Sigmoid colon (tissue), 7 donors: ENCODE results near the gene RILP. TPM values are rescaled to one million over a fixed set of nuclear protein-coding genes. Genes with fewer than 3 reads are reported as not detected.
A peak's percentile ranks its signal among the peaks of the same experiment; 100 is the strongest.

ENCODE experiments used
- DNase-seq: peaks from one replicate; pipeline ENCODE4 v3.0.0-alpha.2; 2019
- H3K27ac ChIP-seq, 4 donors: fragments of 200-600 bp; sonication (generic); one replicate each; pipeline ENCODE4 v1.5.1; 2016 to 2019; ENCODE audit warnings: mild to moderate bottlenecking in 1 of 4
- H3K27me3 ChIP-seq, 3 donors: fragments of 200-600 bp; sonication (generic); one replicate each; pipeline ENCODE4 v1.5.1; 2019; ENCODE audit warnings: mild to moderate bottlenecking in 1 of 3
- H3K36me3 ChIP-seq, 4 donors: fragments of 200-600 bp; sonication (generic); one replicate each; pipeline ENCODE4 v1.5.1; 2016 to 2019
- H3K4me1 ChIP-seq, 4 donors: fragments of 200-600 bp; sonication (generic); one replicate each; pipeline ENCODE4 v1.5.1; 2017 to 2019
- H3K4me3 ChIP-seq, 4 donors: fragments of 200-600 bp; sonication (generic); one replicate each; pipeline ENCODE4 v1.5.1; 2017 to 2019; ENCODE audit warnings: mild to moderate bottlenecking in 2 of 4, moderate library complexity in 1 of 4
- H3K9me3 ChIP-seq, 4 donors: fragments of 200-600 bp in 3 of 4; sonication (generic) in 3 of 4; one replicate each; pipeline versions ENCODE4 v1.5.1 to v1.6.1; 2013 to 2019
- EP300 ChIP-seq, 4 donors: sonication (generic); formaldehyde crosslinking; IDR thresholded peaks; one replicate each; pipeline ENCODE4 v1.6.1; 2017; ENCODE audit warnings: antibody characterized with exemption in 4 of 4
- POLR2A ChIP-seq, 2 donors: fragments of 450-650 bp; IDR thresholded peaks; one replicate each; pipeline ENCODE4 v1.6.1; 2016; ENCODE audit warnings: antibody characterized with exemption in 2 of 2, mild to moderate bottlenecking in 2 of 2, moderate library complexity in 2 of 2
- POLR2AphosphoS5 ChIP-seq, 4 donors: sonication (generic); formaldehyde crosslinking; IDR thresholded peaks; one replicate each; pipeline ENCODE4 v1.6.1; 2017; ENCODE audit warnings: antibody characterized with exemption in 4 of 4
- WGBS, 2 donors: extraction: QIAGEN DNeasy Blood & Tissue Kit; methylation state at CpG; one replicate each; pipeline ENCODE4 v1.1.7; 2013; 5-methylcytosine and 5-hydroxymethylcytosine counted together
- intact Hi-C: fragments of 100-400 bp; cut with DNase I; formaldehyde crosslinking; loops from one replicate; pipeline ENCODE4 v1.15.1; 2023
- polyA plus RNA-seq, 3 donors: library from polyadenylated mRNA; stranded (reverse); fragments of 200-250 nt; gene quantifications; one replicate each; pipeline ENCODE4 v1.2.3, GENCODE V29; 2013
- total RNA-seq, 4 donors: library from RNA; depleted of rRNA; stranded (reverse); fragments of >200 nt; gene quantifications; one replicate each; pipeline ENCODE4 v1.1.0, GENCODE V29; 2016
- TF ChIP-seq, protein P1 (sequence below), 4 experiments: fragments of 450-650 bp in 3 of 4; fragments of 200-600 bp in 1 of 4; IDR thresholded peaks; one replicate each; pipeline ENCODE4 v1.5.1; 2016 to 2019; ENCODE audit warnings: antibody characterized with exemption in 4 of 4, mild to moderate bottlenecking in 3 of 4, moderate library complexity in 2 of 4
- donor health status: healthy with polysubstance abuse.
- donor health status: Bipolar disorder and iron deficiency.
- donor health status: healthy.

The RILP gene
- total and polyA plus RNA-seq, 7 donors, result 13.6 to 40.5 (median 28.5) TPM

DNA sequence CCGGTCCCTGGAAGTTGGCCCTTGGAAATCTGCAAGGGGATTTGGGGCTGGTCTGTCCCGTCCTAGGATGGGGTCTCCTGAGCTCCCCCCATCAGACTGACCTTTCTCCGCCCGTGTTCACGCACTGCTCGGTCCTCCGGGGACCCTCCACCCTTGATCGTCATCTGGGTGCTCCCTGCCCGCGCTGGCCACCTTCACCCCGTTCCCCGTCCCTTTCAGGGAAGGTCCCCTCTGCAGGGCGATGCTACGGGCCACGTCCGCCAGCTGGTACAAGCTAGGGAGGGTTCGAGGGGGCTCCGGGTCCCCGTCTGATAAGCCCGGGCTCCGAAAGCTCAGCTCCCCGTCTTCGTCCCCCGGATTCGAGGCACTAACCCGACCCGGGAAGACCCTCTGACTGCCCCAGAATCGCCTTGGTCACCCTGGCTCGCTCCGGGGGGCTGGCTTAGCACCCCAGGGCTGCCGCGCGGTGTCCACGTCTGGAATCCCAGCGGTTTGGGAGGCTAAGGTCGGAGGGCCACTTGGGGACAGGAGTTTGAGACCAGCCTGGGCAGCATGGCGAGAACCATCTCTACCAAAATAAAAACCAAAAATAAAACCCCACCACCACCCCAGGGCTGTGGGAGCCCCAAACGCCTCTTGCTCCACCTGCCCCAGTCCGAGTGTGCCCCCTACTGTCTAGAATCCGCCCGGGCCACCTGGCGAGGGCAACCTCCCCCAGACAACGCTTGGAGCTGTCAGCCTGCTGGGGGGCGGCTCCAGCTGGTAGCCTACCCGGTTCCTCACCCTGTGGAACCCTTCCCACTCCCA lies 20.0 kb downstream of the RILP start:
- Histone ChIP-seq H3K4me1 (peaks cover 0 to 30% (median 20%) of the 10 kb centered on the region in 4 donors), H3K4me3 (peak overlapping the region; percentile 57 to 74 (median 66)), H3K27ac (peak overlapping the region; percentile 86 to 97 (median 94)), H3K36me3 (no peaks in the 10 kb centered on the region), H3K27me3 (no peaks in the 10 kb centered on the region), H3K9me3 (no peaks in the 10 kb centered on the region)
- 1 to 3% methylated on average over 45 of the region's 45 CpGs for WGBS, 2 donors
- intact Hi-C loops, result loop anchor here (1.0 to 10.0 kb wide), 2 partner anchors 55 to 265 kb away; no protein-coding TSS in a partner anchor
- TF ChIP-seq, protein P1, sequence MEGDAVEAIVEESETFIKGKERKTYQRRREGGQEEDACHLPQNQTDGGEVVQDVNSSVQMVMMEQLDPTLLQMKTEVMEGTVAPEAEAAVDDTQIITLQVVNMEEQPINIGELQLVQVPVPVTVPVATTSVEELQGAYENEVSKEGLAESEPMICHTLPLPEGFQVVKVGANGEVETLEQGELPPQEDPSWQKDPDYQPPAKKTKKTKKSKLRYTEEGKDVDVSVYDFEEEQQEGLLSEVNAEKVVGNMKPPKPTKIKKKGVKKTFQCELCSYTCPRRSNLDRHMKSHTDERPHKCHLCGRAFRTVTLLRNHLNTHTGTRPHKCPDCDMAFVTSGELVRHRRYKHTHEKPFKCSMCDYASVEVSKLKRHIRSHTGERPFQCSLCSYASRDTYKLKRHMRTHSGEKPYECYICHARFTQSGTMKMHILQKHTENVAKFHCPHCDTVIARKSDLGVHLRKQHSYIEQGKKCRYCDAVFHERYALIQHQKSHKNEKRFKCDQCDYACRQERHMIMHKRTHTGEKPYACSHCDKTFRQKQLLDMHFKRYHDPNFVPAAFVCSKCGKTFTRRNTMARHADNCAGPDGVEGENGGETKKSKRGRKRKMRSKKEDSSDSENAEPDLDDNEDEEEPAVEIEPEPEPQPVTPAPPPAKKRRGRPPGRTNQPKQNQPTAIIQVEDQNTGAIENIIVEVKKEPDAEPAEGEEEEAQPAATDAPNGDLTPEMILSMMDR (IDR thresholded peaks at IDR 0.05), result peak; percentile 18 to 64 (median 54)
- TF ChIP-seq EP300 (IDR thresholded peaks at IDR 0.05) (no peak), POLR2A (IDR thresholded peaks at IDR 0.05) (no peak), POLR2AphosphoS5 (IDR thresholded peaks at IDR 0.05) (no peak)
- DNase-seq, result peak; percentile 80

DNA sequence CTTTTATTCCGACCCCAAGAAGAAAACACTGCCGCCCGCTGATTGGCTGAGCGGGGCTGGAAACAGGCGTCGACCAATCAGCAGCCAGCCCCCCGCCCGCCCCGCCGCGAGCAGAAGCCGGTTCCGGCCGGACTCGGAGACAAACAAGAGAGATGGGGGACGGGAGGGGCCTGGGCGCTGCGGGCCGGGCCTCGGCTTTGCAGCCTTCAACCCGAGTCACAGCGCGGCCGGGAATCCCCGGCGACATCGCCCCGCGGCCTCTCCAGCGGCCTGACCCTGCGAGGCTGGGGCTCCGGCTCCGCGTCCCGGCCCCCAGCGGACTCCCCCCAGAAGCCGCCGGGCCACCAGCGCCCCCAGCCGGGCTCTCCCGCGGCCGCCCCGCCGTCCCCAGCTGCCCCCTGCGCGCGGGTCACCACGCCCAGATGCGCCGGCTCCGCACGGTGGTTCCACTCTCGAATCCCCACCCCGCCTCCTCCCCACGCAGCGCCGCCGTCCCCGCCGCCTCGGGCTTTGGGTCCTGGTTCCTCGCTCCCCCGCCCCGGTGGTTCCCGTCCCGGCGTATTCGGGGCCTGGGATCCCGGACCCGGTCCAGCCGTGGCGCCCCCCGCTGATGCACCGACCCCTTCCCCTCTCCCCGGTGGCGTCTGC lies 20.7 kb downstream of the RILP start:
- peak in 1 of 2 donors; percentile 43 for TF ChIP-seq POLR2A (IDR thresholded peaks at IDR 0.05)
- TF ChIP-seq EP300 (IDR thresholded peaks at IDR 0.05), result peak in 1 of 4 donors; percentile 18
- peak; percentile 36 to 66 (median 48) for TF ChIP-seq POLR2AphosphoS5 (IDR thresholded peaks at IDR 0.05)
- TF ChIP-seq, protein P1 (IDR thresholded peaks at IDR 0.05), result peak in 1 of 4 experiments; percentile 50
- 1% methylated on average over 77 of the region's 77 CpGs for WGBS, 2 donors
- H3K4me1 ChIP-seq, result peaks cover 0 to 30% (median 20%) of the 10 kb centered on the region in 4 donors

DNA sequence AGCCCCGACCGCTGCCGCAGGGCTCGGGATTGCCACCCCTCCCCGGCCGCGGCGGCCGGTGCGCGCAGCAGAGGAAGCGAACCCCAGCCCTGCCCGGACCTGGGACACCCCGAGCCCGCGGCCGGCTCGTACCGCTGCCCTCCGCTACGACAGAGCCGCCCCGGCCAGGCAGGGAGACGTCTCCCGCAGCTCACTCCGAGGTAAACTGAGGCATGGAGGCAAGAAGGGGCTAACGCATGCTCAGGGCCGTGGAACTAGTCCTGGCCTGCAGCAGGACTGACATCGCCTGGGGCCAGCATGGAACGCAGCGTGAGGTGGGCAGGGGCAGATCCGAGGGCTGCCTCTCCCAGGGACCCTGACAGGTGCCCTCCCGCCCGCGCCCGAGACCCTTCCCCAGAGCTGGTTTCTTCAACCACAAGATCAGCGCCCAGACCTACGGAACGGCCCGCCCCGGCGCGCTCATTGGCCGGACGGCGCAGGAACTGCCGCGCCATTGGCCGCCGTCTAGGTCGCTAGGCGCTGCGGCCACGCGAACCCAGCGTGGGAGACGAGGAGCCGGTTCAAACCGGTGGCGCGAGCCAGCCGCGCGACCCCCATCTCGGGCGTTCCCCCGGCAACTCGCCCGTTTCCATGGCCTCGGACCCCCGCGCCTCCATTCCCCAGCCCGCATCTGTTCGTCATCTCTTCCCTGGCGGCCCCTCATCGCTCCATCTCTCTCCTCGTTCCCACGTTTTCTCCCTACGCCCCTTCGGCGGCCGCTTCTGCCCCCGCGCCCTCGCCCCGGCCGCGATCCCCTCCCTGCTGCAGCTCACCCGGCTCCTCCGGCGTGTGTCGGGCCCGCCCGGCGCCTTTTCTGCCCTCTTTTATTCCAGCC lies 21.4 kb downstream of the RILP start, which contains the start of gene SLC43A2:
TSS of gene SLC43A2 (minus strand) at position 853 of the 874 bp plus-strand sequence. CDS start 960 bp downstream, outside the sequence.
- peaks cover 0 to 30% (median 20%) of the 10 kb centered on the region in 4 donors for H3K4me1 ChIP-seq
- intact Hi-C loops, result loop anchor here (10.0 kb wide), 1 partner anchor 263 kb away; no protein-coding TSS in a partner anchor
- no peaks in the 10 kb centered on the region for H3K27me3 ChIP-seq
- TF ChIP-seq POLR2AphosphoS5 (IDR thresholded peaks at IDR 0.05) (no peak), EP300 (IDR thresholded peaks at IDR 0.05) (no peak), POLR2A (IDR thresholded peaks at IDR 0.05) (no peak)
- TF ChIP-seq, protein P1 (IDR thresholded peaks at IDR 0.05), result no peak
- H3K36me3 ChIP-seq, result no peaks in the 10 kb centered on the region
- H3K27ac ChIP-seq, result peak within 1 kb of the TSS; percentile 86 to 97 (median 94)
- peak; percentile 87 for DNase-seq
- no peaks in the 10 kb centered on the region for H3K9me3 ChIP-seq
- H3K4me3 ChIP-seq, result peak within 1 kb of the TSS; percentile 57 to 74 (median 66)
- 0 to 1% methylated on average over 95 of the region's 95 CpGs for WGBS, 2 donors

More for the DNA sequence above, 20.7 kb downstream of the RILP start:
- peak; percentile 97 for DNase-seq
- H3K36me3 ChIP-seq, result no peaks in the 10 kb centered on the region
- intact Hi-C loops, result loop anchor here (1.0 to 10.0 kb wide), 2 partner anchors 55 to 264 kb away; no protein-coding TSS in a partner anchor
- no peaks in the 10 kb centered on the region for H3K9me3 ChIP-seq
- peak overlapping the region; percentile 57 to 74 (median 66) for H3K4me3 ChIP-seq
- H3K27me3 ChIP-seq, result no peaks in the 10 kb centered on the region
- peak overlapping the region; percentile 86 to 97 (median 94) for H3K27ac ChIP-seq
